HG03520 (cell line): ENCODE data around the gene KCNJ5.
"Not testable (repeated sequence)": the region's sequence is repeated elsewhere in the genome, so short reads cannot be mapped to it uniquely, and the experiment has no call there.

Source experiments
- ATAC-seq: cut with Tn5 transposase; IDR thresholded peaks from one replicate; pipeline ENCODE4 v1.9.1; 2021; ENCODE audit warnings: mild to moderate bottlenecking, moderate library complexity; ENCODE audit not compliant: unreplicated experiment

Gene KCNJ5

DNA sequence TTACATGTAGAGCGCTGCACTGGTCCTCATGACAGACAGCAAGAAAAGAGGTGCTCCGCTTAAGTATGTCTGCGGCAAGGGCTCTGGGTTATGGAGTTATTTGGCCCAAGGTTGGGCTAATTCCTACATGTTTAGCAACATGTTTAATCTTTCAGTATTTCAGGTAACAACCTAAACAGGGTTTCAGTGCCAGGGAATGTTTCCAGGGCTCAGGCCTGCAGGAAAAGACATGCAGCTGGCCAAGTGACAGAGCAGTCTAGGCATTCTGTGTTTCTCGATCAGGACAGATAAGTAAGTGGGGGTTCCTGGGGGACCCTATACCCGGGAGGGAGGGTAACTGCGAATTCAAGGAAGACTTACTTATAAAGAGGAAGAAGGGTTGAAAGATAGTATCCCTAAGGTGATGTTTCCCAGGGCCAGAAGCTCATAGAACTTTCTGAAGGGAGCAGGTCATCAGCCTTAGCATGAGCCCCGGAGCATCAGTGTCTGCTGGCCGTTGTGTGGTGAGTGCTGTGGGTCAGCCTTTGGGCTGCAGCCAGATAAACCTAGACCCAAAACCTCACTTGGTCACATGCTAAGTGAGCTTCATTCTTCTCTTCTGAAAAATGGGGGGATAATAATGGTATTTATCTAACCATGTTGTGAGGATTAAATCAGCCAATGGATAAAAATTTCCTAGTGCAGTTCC is 18.4 kb downstream of the KCNJ5 start:
- no peak for ATAC-seq

DNA sequence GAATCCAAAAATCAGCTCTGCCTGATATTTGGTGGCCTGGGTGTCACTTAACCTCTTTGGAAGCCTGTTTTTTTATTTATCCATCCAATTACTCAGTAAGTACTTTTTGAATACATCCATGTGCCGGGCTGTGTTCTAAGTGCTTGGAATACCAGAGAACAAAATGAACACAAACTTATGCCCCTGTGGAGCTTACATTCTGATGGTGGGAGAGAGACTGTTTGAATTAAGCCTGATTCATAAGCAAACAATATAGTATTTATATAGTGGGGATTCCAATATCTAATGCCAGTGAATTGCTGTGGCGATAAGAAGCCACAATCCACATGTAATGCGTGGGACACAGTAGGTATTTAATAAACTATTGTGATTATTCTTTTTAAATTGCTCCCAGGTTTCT is 19.4 kb downstream of the KCNJ5 start:
- no peak for ATAC-seq

DNA sequence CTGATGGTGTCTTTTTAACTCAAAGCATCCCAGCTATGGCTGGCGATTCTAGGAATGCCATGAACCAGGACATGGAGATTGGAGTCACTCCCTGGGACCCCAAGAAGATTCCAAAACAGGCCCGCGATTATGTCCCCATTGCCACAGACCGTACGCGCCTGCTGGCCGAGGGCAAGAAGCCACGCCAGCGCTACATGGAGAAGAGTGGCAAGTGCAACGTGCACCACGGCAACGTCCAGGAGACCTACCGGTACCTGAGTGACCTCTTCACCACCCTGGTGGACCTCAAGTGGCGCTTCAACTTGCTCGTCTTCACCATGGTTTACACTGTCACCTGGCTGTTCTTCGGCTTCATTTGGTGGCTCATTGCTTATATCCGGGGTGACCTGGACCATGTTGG is 20.1 kb downstream of the KCNJ5 start:
- no peak for ATAC-seq

DNA sequence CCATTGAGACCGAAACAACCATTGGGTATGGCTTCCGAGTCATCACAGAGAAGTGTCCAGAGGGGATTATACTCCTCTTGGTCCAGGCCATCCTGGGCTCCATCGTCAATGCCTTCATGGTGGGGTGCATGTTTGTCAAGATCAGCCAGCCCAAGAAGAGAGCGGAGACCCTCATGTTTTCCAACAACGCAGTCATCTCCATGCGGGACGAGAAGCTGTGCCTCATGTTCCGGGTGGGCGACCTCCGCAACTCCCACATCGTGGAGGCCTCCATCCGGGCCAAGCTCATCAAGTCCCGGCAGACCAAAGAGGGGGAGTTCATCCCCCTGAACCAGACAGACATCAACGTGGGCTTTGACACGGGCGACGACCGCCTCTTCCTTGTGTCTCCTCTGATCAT is 20.5 kb downstream of the KCNJ5 start:
- ATAC-seq, result no peak

DNA sequence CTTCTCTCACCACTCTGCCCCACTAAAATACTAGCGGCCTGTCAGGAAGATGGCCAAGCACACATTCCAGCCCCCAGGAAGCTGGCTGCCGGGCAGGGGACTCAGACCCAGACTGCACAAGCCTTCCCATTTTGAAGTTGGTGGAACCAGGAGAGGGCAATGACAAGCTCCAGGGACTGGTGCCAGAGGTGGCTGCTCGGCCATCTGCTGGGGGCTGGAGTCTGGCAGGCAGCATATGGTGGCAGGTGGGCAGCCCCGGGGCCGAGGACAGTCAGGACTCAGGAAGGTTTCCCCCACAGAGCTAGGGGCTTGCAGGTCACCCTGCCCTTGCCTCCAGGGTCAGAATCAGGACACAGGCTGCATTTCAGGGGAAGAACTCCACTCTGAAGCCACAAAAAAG is 22.6 kb downstream of the KCNJ5 start:
- ATAC-seq, result no peak

DNA sequence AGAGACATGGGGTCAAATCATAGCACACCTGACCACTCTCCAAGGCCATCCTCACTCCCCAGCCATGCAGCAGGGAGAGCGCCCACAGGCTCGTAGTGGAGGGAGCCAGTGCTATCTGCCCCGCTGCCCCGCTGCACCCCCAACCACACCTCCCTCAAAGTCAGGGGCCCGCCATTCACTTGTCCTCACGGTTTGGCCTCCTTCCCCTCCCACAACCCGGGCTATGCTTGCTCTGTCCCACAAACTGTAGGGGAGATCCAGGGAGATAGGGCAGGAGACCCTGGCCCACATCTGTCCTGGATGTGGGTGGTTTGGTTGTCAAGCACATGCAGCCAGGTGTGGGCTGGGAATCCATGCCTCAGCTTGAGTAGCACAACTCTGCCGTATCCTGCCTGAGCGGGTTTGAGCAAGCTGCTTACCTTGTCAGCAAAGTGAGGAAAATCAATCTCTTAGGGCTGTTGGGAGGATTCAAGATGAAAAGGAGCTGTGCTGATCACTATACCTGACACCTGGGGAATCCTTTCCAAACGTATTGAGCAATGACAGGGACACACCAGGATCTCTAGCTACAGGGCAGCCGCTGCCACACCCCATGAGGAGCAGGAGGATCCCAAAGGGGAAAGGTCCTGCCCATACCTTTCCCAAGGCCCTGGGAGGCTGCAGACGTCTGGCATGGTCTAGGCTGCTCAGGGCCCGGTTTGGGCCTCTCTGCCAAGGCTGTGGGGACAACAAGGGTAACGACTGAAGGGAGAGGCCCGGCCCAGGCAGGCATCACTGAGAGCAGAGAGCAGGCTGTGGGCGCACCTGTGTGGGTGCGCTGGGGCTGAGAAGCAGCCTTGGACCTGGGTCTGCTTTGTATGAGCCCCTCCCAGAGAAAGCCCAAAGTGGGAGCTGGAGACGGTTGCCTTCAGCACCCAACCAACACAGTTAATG is 23.3 kb downstream of the KCNJ5 start:
- ATAC-seq, result no peak

DNA sequence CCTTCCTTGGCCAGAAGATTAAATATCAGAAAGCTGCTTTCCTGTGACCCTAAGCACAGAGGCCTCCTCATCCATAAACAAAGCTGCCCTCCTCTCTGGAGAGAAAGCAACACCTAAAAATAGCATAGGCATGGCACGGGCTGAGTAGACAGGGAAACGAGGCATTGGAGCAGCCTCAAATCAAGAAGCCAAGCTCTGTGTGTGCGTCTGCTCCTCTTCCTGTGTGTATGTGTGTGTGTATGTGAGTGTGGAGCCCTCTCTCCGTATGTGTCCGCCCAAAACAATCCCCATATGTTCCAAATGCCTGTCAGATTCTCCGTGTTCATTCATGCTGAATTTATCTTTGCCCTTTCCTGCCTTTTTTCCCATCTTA is 24.0 kb downstream of the KCNJ5 start:
- ATAC-seq, result no peak

DNA sequence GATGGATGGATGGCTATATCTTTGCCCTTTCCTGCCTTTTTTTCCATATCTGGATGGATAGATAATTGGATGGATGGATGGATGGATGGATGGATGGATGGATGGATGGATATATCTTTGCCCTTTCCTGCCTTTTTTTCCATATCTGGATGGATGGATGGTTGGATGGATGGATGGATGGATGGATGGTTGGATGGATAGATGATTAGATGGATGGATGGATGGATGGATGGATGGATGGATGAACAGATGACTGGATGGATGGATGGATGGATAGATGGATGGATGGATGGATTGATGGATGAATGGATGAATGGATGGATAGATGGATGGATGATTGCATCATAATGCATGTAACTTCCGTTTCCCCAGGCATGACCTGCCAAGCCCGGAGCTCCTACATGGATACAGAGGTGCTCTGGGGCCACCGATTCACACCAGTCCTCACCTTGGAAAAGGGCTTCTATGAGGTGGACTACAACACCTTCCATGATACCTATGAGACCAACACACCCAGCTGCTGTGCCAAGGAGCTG is 24.9 kb downstream of the KCNJ5 start:
- no peak for ATAC-seq

DNA sequence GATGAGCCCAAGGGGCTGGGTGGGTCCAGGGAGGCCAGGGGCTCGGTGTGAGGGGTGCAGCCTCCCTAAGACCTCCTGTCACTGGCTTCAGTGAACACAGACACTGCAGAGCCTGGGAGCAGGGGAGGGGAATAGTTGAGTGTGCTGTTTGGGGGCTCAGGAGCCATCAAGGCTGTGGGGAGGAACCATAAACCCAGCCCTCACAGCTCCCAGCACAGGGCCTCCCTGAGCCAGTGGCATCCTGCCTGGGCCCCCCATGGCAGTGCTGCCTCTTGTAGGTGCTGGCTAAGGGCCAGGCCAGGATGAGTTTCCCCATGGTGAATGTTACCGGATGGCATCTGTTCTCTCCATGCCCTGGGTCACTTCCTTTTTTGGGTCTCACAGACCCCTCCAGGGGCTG is 25.5 kb downstream of the KCNJ5 start:
- no peak for ATAC-seq

DNA sequence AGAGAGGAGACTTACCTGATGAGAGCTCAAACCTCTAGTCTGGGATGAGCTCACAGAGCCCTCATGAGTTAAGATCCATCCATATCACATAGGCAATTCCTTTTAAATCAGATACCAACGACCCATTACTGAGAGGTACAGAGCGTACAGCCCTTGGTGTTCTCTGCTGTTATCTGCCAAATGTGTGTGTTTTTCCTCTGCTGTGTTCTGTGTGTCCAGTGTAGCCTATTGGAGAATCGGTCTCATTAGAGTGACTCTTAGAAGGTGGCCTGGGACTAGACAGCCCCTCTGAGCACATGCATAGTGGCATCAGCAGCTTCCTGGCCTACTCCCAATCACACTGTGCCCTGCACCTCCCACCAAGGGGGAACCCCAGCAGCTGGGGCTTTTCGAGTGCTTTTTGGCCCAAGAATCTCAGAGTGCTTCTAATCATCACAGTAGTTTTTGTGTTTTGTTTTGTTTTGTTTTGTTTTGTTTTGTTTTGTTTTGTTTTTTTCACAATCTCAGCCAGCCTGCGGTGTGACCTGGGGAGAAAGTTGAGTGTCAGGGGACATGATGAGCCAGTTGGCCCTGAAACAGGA is 26.1 kb downstream of the KCNJ5 start:
- no peak for ATAC-seq

DNA sequence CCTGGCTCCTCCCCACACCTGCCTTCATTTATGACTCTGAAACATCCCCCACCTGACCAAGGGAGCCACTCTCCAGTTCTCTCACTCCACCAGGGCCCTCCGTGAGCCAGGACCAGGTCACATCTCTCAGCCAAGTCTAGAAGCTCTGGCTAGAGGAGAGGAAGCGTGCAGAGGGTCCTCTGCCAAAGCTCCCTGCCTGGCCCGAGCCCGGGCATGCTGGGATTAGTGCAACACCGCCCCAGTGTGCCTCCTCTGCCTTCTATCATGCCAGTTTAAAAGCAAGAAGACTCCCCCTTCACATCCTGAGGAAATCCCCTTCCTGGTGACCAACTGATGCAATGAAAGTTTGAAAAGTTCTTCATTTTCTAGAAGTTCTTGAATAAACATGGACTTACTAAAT is 28.1 kb downstream of the KCNJ5 start:
- ATAC-seq, result no peak

DNA sequence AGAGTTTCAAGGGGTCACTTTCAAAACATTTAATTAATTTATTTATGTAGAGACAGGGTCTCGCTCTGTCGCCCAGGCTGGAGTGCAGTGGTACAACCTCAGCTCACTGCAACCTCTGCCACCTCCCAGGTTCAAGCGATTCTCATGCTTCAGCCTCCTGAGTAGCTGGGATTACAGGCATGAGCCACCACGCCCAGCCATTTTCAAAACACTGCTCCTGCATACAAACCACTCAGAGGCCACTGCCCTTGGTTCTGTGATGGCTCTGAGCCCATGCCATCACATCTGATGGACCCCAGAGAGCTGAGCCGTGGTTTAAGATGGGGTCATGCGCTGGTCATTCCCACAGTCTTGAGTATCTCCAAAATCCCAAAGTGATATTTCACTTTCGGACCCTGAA is 28.5 kb downstream of the KCNJ5 start:
- ATAC-seq, result not testable (repeated sequence)

DNA sequence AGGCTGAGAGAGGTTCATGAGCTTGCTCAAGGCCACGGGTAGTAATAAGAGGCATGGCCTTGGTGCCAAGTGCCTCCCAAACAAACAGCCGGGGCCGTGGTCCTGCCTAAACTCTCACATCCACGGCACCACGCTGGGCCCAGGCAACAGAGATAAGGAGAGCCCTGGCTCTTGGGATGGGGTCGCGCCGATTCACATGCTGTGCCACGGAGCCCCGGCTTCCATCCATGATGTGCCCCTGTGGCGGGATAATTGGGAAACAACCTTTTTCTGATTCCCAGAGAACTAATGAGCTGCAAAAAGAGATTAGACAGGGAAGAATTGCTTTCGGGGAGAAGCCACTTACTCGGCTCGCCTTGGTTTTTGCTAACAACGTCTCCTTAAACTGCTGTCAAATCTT is 29.5 kb downstream of the KCNJ5 start:
- ATAC-seq, result no peak

DNA sequence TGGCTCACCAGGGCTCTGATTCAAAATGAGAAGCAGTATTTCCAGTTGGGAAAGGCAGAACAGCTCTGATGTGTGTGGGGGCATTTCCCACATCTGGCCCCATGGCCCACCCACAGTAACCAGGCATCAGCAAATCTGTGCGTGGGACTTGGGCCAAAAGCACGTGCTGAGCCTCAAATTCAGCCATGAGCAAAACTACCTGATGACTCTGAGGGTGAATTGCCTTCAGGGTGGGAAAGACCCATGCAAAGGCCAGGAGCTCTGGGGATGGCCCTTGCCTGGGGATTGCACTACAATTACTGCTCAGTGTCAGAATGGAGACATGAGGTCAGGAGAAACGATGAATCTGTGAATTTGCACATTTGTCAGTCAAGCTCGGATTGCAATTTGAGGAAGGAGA is 30.6 kb downstream of the KCNJ5 start:
- ATAC-seq, result no peak

DNA sequence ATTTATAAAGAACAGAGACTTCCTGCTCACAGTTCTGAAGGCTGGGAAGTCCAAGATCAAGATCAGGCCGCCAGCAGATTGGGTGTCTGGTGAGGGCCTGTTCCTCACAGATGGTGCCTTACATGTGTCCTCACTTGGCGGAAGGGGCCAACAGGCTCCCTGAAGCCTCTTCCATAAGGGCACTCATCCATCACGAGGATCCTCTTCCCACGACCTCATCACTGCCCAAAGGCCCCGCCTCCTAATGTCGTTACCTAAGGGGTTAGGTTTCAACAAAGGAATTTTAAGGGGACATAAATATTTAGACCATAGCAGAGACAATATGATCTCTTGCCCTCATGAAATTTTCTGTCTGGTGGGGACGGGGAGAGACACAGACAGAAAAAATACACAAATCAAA is 32.9 kb downstream of the KCNJ5 start:
- ATAC-seq, result no peak

DNA sequence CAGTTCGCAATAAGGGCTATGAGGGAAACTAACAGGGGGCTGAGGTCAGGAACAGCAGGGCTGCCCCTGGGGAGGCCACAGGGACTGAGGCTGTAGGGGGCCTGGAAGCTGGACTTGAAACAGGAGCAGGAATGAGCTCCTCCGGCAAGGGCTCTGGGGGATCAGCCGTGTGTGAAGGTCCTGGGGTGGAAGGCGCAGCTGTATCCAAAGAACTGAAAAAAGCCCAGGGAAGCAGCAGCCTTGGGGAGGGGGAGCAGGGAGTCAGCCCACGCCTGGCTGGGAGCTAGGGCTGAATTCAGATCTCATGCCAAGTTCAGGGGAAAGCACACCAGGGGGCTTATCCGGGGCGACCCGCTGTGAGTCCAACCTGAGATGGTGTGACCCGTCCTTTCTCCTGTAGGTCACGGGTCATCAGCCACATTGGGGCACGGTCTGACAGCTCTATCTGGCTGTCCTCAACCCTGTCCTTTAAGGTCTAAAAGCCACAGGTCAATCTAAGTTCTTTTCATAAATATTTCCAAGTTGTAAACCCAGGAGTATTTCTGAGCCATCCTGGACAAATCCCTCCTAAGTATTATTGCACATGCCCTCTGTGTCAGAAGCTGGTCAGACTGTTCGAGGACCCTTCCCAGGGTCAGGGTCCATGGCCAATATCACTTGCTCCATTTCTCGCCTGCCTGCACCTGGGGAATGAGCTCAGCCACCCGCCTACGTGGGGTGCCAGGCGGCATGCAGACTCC is 33.5 kb downstream of the KCNJ5 start:
- ATAC-seq, result no peak

DNA sequence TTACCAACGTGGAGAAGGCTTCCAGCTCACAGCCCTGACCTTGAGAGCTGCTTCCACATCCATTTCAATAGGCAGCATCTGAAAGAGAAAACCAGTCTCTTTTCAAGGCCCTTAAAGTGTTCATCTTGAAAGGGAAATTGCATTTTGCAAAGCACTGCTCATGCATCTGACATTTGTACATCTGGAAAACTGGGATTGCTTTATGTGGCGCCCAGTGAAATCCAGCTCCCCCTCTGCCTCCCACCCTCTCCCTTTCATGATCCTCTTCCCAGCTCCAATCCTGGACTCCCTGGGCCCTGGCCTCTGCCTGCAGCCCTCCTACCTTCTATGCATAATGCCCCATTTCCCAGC is 34.1 kb downstream of the KCNJ5 start:
- ATAC-seq, result no peak

DNA sequence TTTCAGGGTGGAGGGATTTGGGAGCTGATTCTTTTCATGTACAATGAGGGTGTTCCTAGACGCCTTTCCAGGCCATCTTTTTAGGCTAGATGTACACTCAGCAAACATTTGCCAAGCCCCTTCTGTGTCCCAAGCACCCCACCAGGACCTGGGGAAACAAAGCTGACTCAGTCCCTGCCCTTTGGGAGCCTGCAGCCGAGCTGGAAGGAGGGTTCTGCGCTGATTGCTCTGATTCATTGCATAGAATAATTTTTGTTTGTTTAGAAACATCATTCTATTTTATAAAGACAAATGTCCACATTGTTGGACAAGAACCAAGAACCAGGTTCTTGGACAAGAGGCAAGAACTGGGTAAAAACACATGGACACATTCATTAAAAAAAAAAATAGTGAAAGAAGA is 34.8 kb downstream of the KCNJ5 start:
- no peak for ATAC-seq

DNA sequence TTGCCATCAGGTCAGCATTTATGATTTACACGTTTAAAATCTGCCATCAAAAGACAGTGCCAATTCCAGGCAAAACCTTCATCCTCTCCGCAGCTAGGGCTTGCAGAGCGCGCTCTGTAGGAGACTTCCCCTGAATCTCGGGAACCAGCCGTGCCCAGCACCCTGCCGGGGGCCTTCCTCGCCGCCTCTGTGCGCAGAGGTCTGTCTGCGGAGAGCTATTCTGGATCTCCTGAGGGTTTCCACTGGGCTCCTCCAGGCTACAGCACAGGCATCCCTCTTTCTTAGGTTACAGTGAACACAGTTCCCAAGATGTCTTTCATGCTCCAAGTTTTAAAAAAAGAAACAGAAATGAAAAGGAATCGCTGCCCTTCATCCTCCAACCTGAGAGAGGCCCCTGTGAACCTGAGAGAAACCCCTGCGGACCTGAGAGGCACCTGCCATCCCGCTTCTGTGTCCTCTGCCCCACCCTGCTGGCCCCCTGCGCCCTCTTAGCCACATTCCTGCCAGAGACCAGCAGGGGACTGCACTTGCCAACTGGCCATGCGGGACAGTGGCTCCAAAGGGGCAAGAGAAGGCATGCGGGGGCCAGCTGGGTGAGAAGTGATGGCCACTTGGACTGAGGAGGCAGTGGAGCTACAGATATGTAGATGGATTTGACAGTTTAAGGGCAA is 35.4 kb downstream of the KCNJ5 start:
- no peak for ATAC-seq

DNA sequence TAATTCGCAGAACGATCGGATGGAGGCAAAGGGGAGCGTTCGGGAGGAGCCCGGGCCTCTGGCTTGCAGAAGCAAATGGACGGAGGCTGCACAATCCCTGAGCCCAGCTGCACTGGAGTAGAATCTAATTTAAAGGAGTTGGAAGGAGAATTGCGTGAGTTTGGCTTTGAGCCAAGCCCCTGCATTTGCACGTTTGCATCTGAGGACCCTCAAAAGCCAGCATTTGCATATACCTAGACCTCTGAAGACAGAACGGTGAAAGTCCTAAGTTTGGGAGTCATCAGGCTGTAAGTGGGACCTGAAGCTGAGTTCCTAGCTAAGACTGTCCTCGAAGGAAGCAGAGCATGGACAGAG is 35.9 kb downstream of the KCNJ5 start:
- no peak for ATAC-seq
